Fibroblast of skin of back (primary cell): ENCODE measurements around the gene DOCK9.

Experiments
- DNase-seq: peaks from one replicate; pipeline ENCODE4 v3.0.0-alpha.2; 2013

The DOCK9 gene

DNA sequence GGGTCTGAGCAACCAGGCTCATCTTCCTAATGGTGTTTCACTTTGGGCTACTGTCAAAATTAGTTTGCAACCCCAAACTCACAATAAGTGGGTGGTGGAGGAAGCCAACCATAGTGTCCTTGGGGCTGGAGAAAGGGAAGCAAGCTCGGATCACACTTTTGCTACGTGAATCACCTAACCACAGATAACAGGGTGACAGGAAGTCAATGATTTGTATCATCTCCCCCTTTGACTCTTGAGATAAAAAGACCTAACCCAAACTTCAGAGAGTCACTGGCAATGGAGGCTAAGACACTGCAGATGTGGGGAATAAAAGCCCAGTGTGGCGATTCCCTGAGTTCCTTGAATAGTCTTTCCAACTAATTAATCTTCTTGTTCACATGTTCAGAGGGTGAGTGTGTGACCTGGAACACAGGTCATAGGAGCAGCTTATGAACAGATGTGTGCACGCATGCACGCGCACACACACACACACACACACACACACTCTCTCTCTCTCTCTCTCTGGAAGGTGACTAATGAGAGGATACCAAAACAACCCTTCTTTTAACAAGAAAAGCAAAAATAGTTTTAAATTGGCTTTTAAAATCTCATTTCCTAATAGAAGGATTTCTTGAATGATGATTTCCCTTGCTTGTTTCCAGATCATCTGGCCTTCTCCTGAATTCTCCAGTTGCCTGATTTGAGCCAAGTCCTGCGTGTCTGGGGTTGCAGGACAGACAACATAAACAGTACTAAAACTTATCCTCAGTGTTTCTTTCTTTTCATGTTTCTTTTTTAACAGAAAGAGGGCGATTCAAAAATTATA, 21.2 kb upstream of the DOCK9 start:
- no peak for DNase-seq

DNA sequence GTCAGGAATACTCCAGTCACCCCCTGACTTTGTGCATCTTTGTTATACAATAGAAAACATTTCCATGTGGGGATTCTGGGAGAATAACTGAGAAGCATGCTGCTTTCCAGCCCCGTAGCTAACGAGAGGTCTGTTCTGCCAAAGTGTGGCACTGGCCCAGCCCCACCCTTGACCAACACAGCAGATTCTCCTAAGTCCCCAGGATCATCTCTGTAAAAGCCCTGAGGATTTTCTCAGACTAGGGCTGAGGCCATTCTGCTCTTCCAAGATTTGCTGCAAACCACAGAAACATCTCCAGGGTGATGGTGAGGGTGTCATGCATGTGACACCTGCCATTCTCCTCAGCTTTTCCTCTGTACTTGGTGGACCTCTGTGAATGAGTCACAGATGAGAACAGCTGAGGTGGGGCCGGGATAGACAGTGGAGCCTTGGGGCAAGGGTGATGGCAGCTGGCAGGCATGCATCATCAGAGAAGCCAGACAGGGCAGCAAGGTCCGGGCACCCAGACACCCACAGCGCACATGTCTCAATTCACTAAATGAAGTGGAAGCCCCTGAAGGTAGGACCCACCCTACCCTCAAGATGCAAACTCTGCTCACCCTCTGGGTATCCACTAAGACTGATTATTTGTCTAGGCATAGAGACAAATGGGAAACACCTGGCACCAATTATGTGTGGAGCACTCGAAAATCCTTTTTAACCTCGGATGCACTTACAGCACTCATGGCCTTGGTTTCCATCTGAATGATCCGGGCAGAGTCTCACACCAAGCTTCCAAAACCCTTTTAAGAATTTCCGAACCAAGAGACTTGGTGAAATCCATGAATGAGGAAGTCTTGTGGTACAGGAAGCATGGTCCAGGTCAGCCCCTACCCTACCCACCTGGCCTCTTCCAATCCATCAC, 20.1 kb upstream of the DOCK9 start:
- DNase-seq, result peak; percentile 31

DNA sequence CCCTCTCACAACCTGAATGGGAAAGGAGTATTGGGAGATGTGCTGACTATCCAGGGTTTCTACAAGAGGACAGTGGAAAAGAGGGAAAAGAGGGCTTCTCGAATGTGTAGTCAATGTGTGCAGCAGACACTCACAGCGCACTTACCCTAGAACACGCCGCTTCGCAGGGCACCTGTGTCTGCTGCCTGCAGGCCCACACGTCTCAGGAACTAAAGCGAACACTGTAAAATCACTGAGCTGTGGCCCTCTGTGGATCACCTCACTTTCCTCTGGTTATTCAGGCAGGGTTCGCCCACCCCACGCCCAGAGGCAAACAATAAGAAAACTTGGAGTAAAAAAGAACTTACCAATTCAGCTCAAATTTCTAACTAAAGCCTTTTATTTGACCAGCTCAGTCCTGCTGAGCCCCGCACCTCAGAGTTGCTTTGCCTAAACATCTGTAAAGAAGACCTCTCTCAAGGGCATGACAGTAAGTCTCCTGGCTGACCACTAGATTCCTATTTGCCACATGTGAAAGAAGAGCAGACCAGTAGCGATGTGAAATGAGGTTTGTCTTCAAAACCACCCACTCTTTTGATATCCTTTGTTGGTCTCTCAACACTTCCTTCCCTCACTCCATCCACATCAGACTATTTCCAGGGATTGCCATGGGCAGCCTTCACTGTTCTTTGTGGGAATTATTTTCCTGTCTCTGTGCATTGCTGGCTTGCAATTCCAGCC, 19.3 kb upstream of the DOCK9 start:
- DNase-seq, result no peak

DNA sequence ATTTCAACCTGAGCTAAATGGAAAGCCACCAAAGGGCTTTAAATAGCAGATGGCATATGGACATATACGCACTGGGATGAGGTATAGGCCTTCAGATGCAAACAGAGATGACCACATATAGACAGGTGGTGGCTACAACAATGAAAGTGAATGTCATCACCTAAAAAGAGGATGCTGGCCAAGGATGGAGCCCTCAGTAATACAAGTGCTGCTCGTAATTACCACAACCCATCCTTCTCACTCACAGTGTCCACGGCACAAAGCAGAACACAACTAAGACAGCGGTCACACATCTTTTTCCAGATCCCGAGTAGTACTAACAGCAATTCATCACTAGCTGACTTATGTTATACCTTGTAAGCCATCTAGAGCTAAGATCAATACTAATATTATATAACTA, 18.2 kb upstream of the DOCK9 start:
- DNase-seq, result no peak

DNA sequence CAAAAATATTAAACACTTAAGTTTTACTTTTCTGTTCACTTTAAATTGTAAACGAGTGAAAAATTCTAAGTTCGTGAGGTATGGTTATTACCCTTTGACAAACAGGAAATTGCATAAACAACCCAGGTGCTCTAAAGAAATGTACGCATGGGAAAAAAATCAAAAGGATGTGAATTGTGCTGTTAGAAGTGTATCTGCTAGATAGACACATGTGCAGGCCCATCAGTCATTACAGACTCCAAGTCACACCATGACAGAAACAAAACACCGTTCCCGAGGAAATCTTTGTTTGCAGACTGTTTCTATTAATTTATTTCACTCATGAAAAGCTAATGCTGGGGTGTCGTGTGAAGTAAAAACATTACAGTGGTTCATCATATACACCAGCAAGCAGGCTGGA, 17.0 kb upstream of the DOCK9 start:
- no peak for DNase-seq

DNA sequence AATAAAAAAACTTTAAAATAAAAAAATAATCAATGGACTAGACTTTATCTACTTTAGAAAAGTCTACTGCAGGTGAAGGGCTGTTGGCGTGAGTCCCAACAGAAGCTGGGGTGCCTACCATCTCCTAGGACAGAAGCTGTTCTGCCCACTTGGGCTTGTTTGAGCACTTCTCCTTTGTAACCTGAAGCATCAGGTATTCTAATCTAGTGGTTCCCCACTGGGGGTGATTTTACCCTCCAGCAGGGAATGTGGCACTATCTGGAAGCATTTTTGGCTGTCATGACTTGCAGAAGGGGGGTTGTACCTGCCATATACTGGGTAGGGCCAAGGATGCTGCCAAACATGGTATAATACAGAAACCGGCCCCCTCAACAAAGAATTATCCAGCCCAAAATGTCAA, 16.2 kb upstream of the DOCK9 start:
- no peak for DNase-seq

DNA sequence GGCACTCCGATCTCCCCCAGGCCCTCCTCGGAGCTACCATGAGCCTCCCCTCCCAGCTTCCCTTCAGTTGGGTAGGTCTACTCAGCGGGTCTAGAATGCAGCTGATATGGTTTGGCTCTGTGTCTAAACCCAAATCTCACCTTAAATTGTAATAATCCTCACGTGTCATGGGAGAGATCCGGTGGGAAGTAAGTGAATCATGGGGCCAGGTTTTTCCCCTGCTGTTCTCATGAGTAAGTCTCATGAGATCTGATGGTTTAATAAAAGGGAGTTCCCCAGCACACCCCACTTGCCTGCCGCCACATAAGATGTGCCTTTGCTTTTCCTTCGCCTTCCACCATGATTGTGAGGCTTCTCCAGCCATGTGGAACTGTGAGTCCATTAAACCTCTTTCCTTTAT, 14.5 kb upstream of the DOCK9 start:
- DNase-seq, result no peak

DNA sequence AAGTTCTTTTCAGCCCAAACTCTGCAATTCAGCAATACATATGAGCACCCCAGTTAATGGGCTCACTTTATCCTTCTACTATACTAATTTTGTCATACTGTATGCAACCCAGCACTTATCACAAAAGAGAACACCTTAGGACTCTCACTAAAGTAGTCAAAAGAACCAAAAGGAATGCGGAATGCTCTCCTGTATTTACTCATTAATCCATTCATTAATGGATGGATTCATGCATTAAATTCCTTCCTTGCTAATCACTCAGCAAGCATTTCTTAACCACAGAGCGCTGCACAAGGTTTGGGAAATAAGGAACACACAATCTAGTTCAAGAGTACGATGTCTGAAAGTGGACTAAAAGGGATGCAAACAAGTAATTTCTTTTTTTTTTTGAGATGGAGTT, 12.8 kb upstream of the DOCK9 start:
- DNase-seq, result no peak

DNA sequence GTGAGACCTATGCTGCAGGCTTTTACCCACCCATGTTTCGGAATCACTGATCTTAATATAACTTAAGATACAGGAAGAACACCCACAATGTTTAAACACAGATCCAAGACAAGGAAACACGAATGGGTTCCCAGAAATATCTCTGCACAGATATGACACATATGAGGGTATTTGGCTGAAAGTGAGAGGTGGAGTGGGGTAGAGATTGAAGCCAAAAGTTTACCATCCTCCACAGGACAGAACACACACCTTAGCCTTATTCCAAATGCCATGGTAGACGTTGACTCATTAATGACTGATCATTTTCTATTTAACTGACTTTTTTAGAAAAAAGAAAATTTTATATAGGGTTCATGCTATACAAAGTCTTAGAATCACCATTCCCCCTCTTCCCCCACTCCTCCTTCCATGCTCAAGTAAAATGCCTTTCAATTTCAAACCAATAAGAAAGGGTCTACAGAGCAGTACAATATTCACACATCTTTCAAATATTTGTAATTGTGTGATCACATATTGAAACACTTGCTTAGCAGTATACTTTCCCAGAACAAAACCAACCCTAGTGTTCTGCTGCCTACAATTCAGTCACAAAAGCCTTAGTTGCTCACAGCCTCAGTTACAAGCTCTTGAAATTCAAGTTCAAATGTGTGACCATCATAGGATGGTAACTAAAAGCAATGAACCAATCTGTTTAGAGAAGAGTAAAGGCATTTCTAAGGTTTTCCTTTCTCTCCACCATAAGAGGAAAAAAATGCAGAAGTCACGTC, 11.8 kb upstream of the DOCK9 start:
- no peak for DNase-seq

DNA sequence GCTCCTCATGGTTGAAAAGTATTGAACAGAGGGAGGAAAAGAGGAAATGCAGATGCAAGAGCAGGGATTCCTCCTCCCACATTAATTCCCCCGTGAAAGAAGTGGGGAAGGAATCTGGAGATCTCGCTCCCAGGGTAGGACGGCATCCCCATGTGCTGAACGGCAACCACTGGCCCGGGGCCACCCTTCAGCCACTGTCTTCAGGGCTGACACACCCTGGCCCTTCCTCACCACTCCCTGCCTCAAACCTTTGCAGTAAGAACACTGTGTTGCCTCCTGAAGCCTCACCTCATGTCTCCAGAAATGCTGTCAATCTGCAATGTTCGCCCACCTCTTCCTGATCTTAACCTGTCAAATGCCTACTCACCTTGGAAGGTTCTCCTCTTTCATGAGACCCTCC, 10.9 kb upstream of the DOCK9 start:
- no peak for DNase-seq

DNA sequence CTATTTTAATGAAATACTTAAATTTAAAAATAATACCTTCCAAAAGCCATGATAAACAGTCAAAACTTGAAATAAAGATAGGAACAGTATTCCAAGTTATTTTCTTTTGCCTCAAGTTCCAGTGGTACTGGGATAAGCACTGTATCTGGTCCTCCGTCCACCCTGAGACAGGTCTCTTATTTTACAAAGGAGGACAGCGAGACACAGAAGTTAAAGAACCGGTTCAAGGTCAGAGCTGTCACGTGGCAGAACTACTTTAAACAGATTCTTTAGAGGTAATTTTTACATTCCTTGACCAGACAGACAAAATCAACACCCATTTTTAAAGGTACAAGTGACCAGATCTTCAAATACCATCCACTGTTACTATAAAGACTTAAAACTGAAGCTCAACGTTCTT, 10.4 kb upstream of the DOCK9 start:
- no peak for DNase-seq

DNA sequence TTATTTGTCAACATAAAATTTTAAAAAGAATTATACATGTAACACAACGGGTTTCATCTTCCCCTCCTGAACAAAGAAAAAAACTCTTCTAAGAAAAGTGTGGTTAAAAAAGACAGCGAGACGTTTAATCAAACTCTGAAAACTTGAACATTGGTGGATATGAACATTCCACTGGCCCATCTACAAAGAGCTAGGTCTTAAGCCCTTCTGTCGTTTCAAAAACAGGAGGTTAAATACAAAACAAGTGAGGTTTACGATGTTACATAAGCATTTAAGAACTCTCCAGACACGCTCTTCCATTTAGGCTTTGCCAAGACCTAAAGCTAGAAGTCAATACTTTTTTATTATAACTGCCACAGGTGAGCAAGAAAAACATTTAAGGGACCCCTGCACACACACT, 9.4 kb upstream of the DOCK9 start:
- DNase-seq, result no peak

DNA sequence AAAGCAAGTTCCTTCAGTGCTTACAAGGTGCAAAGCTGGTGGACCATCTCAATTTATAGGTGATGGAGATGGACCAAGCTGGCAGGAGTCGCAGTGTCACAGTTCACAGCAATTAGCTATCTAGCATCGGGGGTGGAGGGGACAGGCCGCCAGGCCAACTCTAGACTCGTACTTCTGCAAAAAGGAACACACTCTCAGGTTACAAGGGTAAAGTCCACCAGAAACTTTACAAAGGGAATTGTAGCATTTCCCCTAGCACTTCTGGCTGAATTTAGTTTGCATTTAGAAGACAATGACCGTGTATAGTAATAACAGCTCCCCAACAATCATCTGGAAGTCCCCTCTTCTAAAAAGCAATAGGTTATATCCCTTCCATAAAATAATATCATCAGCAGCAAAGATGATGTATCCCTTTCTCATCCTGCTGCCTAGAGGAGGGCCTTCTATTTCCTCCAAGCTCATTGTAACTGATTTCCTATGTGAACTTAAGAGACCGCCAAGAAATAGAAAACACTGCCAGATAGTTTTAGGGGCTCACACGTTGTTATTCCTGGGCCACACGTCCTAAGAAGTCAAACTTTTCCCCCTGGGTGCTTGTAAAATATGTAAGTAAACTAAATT, 8.5 kb upstream of the DOCK9 start:
- no peak for DNase-seq

DNA sequence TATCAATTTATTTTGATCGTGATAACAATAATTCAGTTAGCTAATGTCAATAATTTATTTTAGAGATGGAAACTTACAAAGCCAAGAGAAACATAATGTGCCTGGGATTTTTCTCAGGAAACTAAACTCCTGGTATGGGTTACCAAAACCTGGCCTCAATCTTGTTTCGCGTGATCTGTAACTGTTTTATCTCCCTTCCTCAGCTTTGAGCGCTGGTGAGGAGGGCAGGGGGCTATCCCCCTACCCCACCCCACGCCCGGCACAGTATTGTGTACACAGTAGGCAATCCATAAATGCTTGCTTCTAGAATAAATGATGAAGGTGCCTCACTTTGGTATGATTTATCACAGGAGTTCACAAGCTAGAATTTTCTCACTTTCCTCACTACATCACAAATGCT, 7.7 kb upstream of the DOCK9 start:
- no peak for DNase-seq

DNA sequence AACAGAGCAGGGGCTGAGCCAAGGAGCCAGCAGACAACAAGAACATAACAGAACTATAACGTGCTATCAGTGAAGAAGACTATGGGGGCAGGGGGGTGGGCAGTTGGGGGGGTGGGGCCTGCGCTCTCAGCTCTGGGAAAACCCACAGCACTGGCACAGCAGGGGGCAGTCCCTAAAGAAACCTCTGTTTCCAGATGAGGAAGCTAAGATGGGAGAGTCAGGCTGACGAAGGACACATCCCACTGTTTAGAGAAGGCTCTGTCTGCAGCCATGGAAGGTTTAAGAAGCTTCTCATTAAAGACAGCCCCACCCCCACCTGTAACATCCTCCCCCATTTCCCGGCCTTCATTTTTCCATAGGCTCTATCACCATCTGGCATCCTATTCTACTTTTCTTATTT, 7.1 kb upstream of the DOCK9 start:
- DNase-seq, result no peak

DNA sequence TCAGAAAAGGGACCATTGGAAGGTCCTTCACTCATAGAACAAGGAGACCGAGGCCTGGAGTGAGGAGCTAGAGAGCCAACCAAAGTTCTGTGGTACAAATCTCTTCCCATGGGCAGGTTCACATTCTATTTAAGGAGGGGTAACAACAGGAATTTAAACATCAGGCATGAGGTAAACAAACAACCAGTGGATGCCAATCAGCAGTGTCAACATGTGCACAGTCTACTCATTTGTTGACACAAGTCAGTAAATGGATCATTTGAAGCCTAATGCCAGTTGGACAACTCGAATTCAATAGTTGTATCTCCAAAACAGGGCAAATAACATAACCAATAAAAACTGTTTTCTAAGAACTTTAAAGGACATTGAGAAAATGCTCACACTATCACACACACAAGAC, 6.3 kb upstream of the DOCK9 start:
- DNase-seq, result no peak

DNA sequence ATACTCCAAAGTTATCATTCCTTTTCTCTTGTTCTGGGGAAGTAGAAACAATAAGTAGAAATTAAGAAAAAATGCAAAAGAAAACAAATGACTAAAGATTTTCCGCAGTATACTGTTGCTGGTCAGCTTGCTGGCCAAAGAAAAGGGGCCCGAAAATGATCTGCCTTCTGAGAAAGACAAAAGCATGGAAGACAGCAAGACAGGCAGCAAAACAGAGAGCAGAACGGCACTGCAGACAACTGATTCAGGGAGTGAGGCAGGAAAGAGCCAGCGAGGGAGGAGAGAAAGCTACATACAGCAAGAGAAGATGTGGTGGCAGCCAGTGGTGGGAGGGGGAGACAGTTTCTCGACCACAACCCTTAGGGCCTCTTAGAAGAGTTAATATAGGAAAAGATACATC, 5.3 kb upstream of the DOCK9 start:
- DNase-seq, result no peak

DNA sequence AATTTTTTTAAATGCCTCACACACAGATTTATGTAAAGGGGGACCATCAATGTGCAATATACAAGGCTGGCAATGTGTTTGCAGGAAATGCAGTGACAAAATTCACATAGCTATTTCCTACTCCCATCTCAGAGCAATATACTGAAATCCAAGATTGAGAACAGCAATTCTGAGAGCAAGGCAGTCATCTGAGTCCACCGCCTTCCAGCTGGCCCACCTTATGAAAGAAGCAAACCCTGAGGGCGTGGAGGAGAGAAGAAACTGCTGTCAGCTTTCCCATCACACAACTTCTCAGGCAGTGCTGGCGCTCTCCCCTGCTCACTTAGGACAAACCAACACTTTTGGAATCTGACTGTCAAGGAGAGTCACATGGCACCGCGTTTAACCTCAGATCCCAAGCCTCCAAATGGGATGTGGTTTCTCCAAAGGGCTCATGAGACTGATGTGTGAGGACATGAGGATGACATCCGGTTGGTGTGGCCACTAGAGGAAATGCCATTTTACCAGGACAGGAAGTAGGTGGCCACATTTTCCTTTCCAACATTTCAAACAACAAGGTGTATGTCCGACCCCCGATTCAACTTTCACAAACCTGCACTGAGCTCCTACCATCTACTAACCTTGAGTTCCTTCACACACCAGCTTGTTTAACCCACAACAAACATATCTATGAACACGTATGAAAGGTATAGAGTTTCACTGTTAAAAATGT, 3.7 kb upstream of the DOCK9 start:
- peak; percentile 33 for DNase-seq

DNA sequence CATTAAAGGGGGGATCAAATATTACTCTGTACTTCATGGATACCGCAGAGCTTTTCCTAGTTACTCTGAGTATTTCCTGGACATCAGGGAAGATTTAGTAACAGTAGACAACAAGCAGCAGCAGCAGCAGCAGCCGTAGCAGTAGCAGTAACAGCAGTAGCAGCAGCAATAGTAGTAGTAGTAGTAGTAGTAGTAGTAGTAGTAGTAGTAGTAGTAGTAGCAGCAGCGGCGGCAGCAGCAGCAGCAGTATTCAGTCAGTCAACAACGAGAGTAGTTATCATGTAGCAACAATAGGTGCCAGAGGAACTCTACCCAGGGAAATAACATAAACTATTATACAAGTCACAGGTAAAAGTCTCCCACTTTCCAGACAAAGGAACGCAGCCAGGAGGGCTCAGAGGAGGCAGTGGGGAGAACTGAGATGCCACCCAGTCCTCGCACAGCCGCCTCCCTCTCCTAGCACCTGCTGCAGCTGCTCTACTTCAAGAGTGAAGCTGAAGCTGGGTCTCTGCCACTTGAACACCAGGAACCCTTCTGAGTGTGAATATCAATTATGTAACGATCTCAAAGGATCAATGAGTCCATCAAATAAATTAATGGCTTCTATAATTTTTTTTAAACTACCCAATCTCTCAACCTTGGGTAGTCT, 1.3 kb upstream of the DOCK9 start:
- DNase-seq, result no peak

DNA sequence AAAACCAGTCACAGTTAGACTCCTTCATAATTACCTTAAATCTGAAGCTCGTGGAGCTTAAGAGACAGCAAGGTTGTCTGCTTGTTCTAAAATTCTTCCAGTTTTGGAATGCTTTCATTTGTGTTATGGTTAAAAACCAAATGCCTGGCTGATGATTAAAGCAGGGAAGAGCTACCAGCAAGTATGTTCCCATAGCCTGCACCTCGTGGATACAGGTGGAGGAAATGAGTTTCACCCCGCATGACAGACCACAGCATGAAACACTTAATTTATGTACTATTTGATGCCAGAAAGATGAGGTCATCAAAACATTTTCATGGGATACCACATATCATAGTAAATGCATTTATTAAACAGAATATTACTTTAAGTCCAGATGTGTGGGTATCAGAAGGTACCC, 416 bp upstream of the DOCK9 start:
- peak; percentile 83 for DNase-seq

DNA sequence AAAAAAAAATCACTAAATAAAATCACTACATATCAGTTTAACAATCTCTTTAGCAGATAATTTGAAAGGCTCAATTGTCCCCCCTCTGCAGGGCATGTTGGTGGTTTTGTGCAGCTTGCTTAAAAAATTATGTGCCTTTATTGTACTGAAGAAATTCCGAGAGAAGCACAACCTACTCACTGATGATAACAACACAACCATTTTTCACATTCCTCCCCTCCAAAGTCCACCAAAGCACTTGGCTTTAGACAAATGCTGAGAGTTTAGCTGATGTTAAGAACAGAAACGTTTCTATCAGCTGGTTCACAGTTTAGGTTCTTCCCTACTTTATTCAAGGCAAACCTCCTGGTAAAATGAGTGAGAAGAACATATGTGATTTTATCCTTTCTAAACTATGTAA, 923 bp downstream of the DOCK9 start:
- peak; percentile 32 for DNase-seq
